A673 (cell line): ENCODE results near the gene TUBB4A. TPM values are rescaled to one million over a fixed set of nuclear protein-coding genes. Genes with fewer than 3 reads are reported as not detected.

Experiments used
- BruUV-seq: library from RNA; stranded (reverse); fragments of 400-500 nt; replicated peaks from 2 replicates; lab custom pipeline; 2021; lab: Mats Ljungman, UMichigan
- CTCF ChIA-PET: fragments of 300-600 bp; sonication (Branson Sonifier 250); formaldehyde crosslinking; loops from one replicate; lab custom pipeline; 2022; ENCODE audit warnings: antibody characterized with exemption; lab: Charles Lee
- POLR2A ChIA-PET: fragments of 300-600 bp; sonication (Branson Sonifier 250); formaldehyde crosslinking; loops from one replicate; lab custom pipeline; 2022; ENCODE audit warnings: antibody characterized with exemption; ENCODE audit not compliant: low non-redundant PET; lab: Charles Lee
- DNase-seq: peaks from one replicate; pipeline ENCODE4 v3.0.0-alpha.2; 2015; ENCODE audit warnings: low spot score
- H3K27ac ChIP-seq: fragments of 200-600 bp; sonication (generic); 2 replicates; pipeline ENCODE4 v1.5.1; 2016; ENCODE audit warnings: mixed run types, low read depth, mild to moderate bottlenecking, mixed read lengths, antibody characterized with exemption, low read length; ENCODE audit not compliant: poor library complexity, severe bottlenecking
- H3K27me3 ChIP-seq: fragments of 200-600 bp; sonication (generic); replicated peaks from 2 replicates; pipeline ENCODE4 v1.6.1; 2017; ENCODE audit warnings: mixed run types, low read depth, mild to moderate bottlenecking, mixed read lengths, antibody characterized with exemption, low read length; ENCODE audit not compliant: insufficient read depth, poor library complexity
- H3K36me3 ChIP-seq: fragments of 200-600 bp; sonication (generic); 2 replicates; pipeline ENCODE4 v1.6.1; 2016; ENCODE audit warnings: mixed run types, mild to moderate bottlenecking, mixed read lengths, antibody characterized with exemption, low read length; ENCODE audit not compliant: insufficient read depth, poor library complexity, severe bottlenecking
- H3K4me1 ChIP-seq: fragments of 200-600 bp; sonication (generic); 2 replicates; pipeline ENCODE4 v1.6.1; 2017; ENCODE audit warnings: mixed run types, mild to moderate bottlenecking, mixed read lengths, antibody characterized with exemption, low read length; ENCODE audit not compliant: insufficient read depth, poor library complexity, severe bottlenecking
- H3K4me3 ChIP-seq: fragments of 200-600 bp; sonication (generic); 2 replicates; pipeline ENCODE4 v1.5.1; 2016; ENCODE audit warnings: low read depth, mixed run types, mild to moderate bottlenecking, mixed read lengths, low read length; ENCODE audit not compliant: poor library complexity, severe bottlenecking
- H3K9me3 ChIP-seq: fragments of 200-600 bp; sonication (generic); 2 replicates; pipeline ENCODE4 v1.6.1; 2016; ENCODE audit warnings: mixed run types, low read depth, mild to moderate bottlenecking, mixed read lengths, antibody characterized with exemption, low read length; ENCODE audit not compliant: poor library complexity, severe bottlenecking
- EZH2 ChIP-seq: fragments of 200-600 bp; sonication (generic); IDR thresholded peaks from 2 replicates; pipeline ENCODE4 v1.6.1; 2017; ENCODE audit warnings: borderline replicate concordance, low read depth, mild to moderate bottlenecking, mixed read lengths, antibody characterized with exemption, low read length; ENCODE audit not compliant: poor library complexity, severe bottlenecking
- intact Hi-C: fragments of 100-400 bp; cut with micrococcal nuclease; formaldehyde crosslinking; loops from one replicate; pipeline ENCODE4 v1.10.0; 2022; ENCODE audit not compliant: unreplicated experiment
- total RNA-seq: library from RNA; stranded (reverse); gene quantifications from 2 replicates; pipeline ENCODE4 v1.2.3, GENCODE V29; 2021
- TF ChIP-seq, protein P1 (sequence below): fragments of 300-800, 200-600 bp; sonication (generic); conservative IDR thresholded peaks from 2 replicates; pipeline ENCODE4 v1.5.1; 2017; ENCODE audit warnings: low read depth, mild to moderate bottlenecking, antibody characterized with exemption, low read length, moderate library complexity, mixed read lengths

Gene TUBB4A
- total RNA-seq, 1 experiment from 2014 or later, result 27.0 TPM

GRCh38 chr19:6521718-6522646 lies 19.9 kb upstream of the TUBB4A start:
- no peaks in the 10 kb centered on the region for H3K9me3 ChIP-seq
- intact Hi-C loops, result no loop called here
- CTCF ChIA-PET, result no interaction called here
- no TSS peak for BruUV-seq
- POLR2A ChIA-PET, result no interaction called here
- no peaks in the 10 kb centered on the region for H3K36me3 ChIP-seq
- H3K4me1 ChIP-seq, result peaks cover 3% of the 10 kb centered on the region
- DNase-seq, result no peak
- TF ChIP-seq, protein P1, sequence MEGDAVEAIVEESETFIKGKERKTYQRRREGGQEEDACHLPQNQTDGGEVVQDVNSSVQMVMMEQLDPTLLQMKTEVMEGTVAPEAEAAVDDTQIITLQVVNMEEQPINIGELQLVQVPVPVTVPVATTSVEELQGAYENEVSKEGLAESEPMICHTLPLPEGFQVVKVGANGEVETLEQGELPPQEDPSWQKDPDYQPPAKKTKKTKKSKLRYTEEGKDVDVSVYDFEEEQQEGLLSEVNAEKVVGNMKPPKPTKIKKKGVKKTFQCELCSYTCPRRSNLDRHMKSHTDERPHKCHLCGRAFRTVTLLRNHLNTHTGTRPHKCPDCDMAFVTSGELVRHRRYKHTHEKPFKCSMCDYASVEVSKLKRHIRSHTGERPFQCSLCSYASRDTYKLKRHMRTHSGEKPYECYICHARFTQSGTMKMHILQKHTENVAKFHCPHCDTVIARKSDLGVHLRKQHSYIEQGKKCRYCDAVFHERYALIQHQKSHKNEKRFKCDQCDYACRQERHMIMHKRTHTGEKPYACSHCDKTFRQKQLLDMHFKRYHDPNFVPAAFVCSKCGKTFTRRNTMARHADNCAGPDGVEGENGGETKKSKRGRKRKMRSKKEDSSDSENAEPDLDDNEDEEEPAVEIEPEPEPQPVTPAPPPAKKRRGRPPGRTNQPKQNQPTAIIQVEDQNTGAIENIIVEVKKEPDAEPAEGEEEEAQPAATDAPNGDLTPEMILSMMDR, result no peak
- no peak for TF ChIP-seq EZH2
- H3K4me3 ChIP-seq, result no peak overlapping the region
- no peak overlapping the region for H3K27ac ChIP-seq
- H3K27me3 ChIP-seq, result no peaks in the 10 kb centered on the region

- POLR2A ChIA-PET, result no interaction called here
- TF ChIP-seq, protein P1, result no peak
- no peak for TF ChIP-seq EZH2
These were observed 17.2 kb upstream of the TUBB4A start for GRCh38 chr19:6519289-6519688.

DNA sequence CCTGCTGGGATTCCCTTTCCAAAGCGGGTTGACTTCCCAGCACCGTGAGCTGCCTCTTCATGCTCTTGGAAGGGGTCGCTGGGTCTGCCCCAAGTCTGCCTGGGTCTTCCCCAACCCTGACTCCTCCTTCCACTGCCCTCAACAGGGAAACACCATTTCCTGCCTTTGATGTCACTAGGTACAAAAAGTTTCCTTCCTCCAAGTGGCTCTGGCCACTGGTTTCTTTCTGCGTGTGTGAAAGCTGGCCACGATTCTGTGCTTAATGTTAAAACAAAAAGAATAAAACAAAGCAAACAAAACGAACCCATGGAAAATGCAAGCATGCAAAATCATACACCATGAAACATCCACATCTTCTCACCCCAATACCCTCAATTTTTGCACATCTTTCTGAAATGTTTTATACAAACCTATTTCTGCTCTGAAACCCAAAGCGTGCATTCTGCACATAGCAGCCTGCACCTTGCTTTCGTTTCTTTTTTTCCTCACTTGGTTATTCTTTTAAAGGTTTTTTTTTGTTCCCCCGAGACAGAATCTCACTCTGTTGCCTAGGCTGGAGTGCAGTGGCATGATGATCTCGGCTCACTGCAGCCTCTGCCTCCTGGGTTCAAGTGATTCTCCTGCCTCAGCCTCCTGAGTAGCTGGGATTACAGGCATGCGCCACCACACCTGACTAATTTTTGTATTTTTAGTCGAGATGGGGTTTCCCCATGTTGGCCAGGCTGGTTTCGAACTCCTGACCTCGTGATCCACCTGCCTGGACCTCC lies 16.2 kb upstream of the TUBB4A start:
- H3K4me3 ChIP-seq, result no peak overlapping the region
- no peak for DNase-seq
- no TSS peak for BruUV-seq
- no peaks in the 10 kb centered on the region for H3K27me3 ChIP-seq
- ChIA-PET POLR2A (interaction anchor here (0.7 kb wide), 1 partner anchor 13 kb away, joined by 4 read pairs; no protein-coding TSS in a partner anchor), CTCF (interaction anchor here (0.6 kb wide), 1 partner anchor 13 kb away, joined by 3 read pairs; the partner anchor contains the start of gene TNFSF9)
- H3K27ac ChIP-seq, result no peak overlapping the region
- H3K4me1 ChIP-seq, result peaks cover 4% of the 10 kb centered on the region
- TF ChIP-seq EZH2, result no peak
- TF ChIP-seq, protein P1, result no peak
- H3K9me3 ChIP-seq, result no peaks in the 10 kb centered on the region
- intact Hi-C loops, result loop anchor here (5.0 kb wide), 2 partner anchors 219 to 234 kb away; partner anchors contain the start of genes GPR108 and TRIP10
- no peaks in the 10 kb centered on the region for H3K36me3 ChIP-seq

More at GRCh38 chr19:6519289-6519688, 17.2 kb upstream of the TUBB4A start:
- DNase-seq, result no peak
- Histone ChIP-seq H3K9me3 (no peaks in the 10 kb centered on the region), H3K27ac (no peak overlapping the region), H3K4me1 (peaks cover 4% of the 10 kb centered on the region), H3K27me3 (no peaks in the 10 kb centered on the region), H3K4me3 (no peak overlapping the region), H3K36me3 (no peaks in the 10 kb centered on the region)
- CTCF ChIA-PET, result no interaction called here
- intact Hi-C loops, result loop anchor here (5.0 kb wide), 2 partner anchors 218 to 233 kb away; partner anchors contain the start of genes GPR108 and TRIP10
- no TSS peak for BruUV-seq
